HG03108 (cell line): ENCODE data around the gene SMG6.

ENCODE experiments used
- ATAC-seq: cut with Tn5 transposase; IDR thresholded peaks from one replicate; pipeline ENCODE4 v1.9.1; 2021; ENCODE audit warnings: moderate library complexity; ENCODE audit not compliant: unreplicated experiment

The SMG6 gene

DNA sequence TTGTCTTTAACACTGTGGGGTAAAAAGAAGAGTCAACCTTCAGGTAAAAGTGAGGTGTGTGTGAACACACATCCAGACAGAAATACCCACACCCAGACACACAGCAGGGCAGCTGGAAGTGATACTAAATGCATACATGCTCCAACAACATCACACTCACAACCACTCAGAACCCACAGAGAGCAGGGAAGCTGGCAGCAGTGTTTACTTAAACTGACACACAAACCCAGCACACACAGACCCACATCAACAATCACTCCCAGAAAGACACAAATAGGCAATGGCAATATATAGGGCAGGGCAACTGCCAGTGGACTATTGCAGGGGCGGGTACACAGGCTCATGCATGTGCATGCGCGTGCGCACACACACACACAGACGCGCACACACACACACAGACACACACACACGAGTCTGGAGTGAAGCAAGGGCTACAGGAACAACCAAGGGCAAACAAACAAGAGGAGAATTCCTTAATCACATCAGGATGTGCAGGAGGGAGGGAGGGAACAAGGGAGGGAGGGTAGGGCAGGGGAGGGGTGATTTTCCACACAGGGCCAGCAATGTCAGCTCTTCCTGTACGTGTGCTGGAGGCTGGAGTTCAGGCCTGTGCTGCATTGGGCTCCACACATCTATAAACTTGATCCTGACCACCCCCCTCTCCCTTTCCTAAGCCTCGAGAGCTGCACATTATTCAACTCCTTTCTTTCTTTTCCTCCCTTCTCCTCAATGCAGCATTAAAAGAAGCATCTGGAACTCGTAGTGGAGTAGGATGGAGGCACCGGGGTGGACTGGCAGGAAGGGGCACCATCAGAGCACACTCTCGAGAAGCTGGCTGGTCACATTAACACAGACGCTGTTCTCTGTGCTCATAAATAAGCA lies 218.6 kb downstream of the SMG6 start:
- ATAC-seq = no peak

DNA sequence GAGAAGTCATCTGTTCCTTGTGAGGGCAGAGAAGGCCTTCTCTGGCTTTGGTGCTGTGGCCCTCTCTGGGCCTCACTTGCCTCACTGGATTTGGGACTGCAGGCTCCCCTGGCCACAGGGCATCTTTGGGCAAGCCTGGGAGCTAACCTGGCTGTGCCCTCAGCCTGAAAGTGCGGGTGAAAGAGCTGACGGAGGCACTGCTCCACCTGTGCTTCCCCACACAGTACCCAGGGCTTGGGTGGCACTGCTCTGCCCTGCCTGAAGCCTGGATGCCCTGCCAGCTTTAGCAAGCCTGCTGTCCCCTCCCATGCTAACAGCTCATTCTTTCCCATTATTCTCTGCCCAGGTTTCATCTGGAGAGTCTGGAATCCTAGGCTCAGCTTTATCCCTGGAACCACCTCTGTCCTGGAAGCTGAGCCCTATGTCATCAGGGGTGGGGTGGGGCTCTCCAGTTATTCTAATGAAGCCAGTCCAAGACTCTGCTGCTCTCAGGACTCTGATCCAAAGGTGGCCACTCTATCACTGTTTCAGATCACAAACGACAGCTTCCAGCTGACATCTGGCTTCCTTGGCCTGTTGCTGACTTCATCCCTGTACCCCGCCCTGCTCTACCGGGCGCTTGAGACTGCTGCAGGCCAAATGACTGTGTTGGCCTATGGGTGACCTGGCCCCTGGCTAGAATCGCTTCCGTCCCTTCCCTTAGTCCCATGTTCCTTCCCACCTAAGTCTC lies 219.4 kb downstream of the SMG6 start:
- ATAC-seq = no peak

DNA sequence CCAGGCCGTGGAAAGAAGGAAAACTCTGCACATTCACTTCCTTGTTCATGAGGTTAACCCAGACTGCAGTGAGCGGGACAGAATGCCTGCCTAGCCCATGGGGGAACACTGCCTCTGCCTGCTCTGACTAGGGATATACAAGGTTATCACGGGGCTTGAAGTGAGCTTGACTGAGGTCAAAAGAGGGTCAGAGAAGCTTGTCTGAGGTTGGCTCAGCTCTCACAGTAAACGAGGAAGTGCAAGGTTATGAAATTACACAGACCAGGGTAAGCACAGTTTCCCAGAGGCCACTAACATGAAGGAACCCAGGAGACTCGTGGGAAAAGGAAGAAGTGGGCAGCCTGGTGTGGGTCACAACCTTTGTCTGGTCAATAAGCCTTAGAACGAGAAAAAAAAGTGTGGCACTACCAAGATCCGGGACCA lies 220.0 kb downstream of the SMG6 start:
- ATAC-seq = no peak

DNA sequence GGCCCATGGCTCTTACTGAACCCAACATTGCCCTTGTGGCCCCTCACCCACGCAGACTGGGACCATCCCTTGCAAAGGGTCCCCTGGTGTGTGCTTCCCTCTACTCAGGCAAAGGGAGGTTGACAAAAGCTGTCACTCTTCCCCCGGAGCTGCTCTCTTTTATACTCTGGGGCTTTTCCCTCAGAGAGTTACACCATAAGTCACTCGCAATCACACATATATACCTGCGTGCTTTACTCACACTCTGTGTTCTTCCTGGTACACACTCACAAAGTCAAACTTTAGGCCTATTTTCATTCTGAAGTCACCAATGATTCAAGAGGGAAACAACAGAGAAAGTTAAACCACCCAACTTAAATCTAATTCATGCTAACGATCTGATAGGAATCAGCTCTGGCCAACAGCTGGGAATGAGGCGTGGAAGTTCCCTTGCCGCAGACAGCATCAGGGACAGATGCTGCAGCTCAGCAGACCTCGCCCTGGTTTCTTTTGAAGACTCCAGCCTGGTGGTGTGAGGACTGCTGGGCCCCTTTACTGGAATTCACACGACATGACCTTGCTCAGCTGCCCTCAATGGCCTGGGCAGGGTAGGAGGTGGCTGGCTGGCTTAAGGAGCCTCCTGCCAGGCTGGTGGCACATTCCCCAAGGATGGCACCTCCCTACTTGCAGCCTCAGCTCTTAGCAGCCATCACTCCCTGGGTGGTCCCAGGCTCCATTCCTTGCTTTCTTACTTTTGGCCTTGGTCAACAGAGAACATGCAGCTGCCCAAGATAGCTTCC lies 221.4 kb downstream of the SMG6 start:
- no peak for ATAC-seq

DNA sequence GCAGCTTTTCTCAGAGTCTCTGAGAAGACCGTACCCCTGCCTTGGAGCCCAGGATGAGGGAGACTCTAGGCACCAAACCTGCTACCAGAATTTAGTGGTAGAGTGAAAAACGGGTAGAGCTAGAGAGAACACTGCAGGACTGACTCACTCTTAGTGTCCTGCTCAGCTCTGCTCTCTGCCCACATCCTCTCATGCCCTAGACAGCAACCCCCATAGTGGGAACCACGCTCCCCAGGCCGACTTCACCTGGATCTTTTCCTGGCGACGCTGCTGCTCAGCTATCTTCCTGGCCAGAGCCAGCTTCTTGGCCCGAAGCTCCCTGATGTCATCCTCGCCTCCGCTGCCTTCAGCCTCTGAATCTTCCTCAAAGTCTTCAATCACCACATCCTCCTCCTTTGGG lies 222.0 kb downstream of the SMG6 start:
- ATAC-seq = no peak

DNA sequence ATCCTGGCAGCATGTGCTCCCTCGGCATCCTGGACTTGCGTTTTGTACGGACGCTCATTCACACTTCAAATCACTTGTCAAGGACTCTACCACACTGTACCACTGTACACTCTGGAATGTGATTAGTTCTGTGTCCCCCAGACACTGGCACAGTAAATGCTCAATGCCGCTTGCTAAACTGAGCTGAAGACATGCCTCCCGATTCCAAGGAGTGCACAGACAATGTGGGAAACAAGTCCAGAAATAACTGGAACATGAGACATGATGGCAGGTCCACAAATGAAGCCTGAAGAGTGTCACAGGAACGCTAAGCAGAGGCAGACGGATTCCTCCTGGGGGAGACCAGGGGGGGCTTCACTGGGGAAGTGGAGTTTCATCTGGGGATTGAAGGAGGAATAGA lies 226.5 kb downstream of the SMG6 start:
- ATAC-seq = no peak

DNA sequence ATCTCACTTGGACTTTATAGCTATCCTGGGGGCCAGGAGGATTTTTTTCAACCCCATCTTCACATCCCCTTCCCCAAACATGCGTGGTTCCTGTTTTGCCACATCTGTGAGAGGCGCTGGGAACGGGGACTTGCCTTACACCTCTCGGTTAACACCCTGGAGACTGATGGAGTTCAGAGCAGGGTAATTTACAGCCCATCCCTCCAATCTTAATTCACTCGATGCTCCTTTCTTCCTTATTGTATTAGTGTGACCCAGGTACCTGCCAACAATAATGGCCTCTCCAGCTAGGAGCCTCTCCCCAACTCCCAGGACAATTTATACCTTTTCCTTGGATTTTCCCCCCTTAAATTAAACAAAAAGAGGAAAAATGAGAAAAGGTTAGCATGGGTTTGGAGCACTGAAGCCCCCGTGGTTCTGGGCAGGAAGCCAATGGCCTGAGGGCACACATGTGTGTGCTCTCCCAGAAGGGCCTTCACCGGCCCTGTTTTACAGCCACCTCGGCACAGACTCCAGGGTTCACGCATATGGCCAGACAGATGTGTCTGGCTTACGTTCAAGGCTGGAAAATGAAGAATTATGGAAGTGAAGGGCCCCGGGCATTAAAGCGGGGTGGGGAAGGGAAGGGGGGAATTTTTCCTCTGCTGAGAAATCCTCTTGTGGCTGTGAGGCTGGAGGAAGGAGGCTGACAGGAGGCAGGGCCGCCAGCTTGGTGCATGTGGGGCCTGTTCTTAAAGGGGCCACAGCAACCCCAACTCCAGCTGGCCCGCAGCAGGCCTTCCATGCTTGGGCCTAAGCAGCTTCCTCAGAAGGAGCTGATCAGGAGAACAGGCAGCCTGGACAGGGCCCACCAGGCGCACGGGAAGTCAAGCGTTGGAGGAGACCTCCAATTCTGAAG lies 227.2 kb downstream of the SMG6 start:
- ATAC-seq = no peak

DNA sequence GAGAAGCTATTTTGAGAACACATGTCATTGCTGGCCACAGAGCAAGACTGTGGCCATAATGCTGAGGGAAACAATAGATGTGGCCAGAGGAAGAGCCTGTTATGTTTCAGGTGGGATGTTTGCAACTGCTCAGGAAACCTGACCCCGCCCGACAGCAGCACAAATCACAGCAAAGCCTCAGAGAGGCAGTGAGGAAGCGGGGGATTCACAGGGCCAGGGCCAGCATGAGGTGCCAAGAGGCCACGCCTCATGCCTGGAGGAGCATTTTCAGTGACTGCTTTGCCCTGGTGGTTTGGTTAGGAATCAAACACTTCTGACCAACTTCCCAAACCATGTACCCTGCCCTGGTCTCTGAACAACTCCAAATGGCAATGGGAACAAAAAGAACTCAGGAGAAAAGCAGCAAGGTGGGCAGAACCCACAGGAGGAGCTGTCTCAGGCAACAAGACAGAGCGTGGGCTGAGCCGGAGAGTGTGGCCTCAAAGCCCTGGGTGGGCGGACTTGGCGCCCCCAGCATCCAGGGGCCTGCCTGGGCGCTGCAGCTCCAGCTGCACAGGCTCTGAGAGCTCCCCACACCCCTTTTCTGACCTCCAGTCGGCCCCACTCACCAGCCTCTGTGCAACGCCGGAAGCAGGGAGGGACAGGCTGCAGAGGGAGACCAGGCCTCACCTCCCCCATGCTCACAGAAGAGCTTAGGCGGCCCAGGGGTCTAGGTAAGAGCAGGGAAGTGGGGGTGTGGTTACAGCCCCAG lies 228.1 kb downstream of the SMG6 start:
- no peak for ATAC-seq

DNA sequence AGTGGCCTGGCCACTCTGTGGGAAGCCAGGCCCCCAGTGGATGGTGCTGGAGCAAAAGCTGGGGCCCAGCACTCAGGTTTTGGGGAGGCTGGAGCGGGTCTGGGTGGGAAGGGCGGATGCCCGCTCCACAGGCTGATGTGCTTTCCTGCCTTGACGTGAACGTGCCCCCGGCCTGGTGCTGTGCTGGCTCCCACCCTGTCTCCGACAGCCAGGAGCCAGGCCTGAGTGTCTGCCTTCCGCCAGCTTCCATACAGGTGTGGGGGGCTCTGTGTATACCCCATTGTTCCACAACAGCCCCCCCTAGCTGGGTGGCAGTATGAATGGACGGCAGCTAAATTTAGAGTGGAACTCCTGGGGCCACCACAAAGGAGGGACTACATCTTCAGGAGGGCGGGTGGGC lies 228.7 kb downstream of the SMG6 start:
- ATAC-seq = no peak

DNA sequence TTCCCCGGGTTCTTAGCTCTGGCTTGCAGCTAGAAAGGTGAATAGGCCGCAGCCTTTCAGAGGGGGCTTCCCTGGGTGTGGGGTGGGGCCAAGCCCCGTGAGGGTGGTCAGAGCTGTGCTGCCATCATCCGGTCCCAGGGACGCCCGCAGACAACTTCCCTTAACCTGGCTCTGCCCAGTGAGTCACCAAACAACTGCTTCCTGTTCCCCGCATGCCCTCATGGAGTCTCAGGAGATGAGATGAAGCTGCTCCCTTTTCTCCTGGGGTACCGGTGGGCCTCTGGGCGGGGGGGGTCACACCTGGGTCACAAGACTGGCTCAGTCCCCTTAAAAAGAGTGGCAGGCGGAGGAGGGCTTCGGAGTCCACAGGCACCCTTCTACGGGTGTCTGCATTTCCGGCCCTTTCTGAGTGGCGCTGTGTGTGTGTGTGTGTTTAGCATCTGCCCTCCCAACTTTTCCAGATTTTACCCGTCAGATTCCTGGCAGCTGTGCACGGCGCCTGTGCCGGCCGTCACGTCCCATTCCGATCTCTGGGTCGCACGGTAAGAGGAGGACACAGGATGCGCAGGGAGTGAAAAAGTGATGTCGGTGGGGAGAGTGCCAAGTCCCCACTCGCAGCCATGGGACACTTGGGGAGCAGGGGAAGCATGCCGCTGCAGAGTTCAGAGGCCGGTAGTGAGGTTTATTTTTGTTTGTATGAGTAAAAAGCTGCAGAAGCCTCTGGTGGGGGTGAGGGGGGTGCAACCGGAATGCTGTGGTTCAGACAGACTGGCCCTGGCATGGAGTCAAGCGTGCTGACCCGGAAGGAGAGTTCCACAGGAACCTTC lies 231.9 kb downstream of the SMG6 start:
- ATAC-seq = no peak

DNA sequence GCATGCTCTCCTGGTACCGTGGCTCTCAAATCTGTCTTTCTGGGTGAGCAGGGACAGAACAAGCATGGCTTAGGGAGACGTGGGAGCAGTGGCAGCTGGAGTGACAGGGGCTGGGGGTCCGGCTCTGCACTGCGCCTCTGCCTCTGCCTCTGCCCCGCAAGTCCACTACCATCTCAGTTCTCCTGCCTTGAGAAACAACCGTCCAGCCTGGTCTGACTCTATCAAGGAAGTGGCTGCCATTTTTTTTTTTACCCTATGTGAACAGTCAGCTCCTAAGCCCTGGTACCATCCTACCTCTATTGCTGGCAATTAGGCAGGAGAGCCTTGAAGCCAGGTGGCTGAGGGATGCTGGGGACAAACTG lies 232.6 kb downstream of the SMG6 start:
- no peak for ATAC-seq

DNA sequence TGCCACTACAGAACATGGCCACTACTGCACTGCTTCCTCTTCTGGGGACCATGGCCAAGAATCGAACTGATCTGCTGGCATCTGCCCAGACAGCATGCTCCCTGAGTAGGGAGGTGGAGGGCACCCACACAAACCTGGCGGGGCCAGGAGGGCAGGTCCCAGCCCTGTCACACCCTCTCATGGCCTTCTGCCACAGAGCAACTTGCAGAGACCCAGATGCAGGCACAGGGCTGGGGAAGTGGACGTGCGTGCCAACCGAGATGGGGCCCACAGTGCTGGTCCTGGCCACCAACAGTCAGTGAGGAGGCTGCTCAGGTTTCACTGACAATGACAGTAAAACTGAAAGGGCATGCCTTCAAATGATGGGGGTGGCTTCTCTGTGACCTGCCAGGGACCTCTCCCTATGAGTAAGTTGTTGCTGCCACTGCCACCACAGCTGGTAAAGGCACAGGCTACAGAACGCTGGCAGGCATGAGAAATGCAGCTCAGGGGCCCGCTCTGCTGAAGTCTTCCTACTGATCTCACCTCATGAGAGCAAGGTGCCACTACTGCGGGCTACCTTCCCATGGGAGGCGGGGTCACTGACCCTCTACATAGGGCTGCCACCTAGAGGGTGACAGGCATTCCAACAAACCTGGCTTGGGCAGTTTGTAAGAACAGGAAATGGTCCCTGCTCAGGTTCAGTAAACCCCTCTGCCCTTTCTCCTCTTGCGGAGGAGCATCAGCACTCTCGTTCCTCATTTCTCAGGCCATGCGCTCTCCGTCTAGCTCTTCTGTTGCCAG lies 233.2 kb downstream of the SMG6 start:
- ATAC-seq = peak; percentile 85

DNA sequence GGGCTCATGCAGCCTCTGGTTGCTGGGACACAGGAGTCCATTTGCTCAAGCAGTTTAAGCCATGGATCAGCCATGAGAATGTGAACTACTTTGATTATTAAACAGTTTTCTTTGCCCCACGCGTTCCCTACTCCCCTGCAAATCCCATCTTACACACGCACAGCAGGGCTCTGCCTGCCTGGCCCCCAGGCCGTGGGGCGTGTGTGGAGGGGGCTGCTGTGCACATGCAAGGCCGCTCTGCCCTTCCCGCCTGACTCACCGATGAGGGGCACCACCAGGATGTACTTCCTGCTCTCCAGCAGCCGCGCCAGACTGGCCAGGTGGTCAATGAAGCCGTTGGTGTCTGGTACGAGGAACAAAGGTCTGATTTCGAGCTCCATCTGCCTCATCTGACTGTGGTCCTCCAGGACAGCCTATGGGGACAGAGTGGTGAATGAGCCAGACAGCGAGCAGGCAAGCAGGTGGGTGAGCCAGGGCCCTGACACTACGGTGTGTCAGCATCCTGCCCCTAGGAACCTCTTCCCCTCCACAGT lies 235.0 kb downstream of the SMG6 start:
- ATAC-seq = no peak

DNA sequence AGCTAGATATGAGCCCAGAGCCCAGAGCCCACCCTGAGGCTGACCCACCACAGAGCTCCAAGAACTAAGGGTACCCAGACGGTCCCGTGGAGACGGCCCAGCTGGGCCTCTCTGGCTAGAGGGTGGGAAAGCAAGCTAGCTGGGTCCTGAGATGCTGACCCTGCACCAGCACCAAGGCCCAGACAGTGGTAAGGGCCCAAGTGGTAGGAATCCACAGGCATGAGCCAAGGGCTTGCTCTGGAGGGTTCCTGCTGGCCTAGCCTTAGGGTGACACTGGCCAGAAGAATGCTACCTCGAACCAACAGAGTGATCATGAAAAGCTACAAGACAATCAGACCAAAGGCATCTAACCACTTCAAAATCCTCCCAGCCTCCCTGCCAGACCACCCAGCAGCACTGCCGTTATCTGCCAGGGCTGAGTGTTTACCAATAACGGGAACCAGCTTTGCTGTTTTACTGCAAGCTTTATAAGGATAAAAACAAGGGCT lies 235.5 kb downstream of the SMG6 start:
- no peak for ATAC-seq

DNA sequence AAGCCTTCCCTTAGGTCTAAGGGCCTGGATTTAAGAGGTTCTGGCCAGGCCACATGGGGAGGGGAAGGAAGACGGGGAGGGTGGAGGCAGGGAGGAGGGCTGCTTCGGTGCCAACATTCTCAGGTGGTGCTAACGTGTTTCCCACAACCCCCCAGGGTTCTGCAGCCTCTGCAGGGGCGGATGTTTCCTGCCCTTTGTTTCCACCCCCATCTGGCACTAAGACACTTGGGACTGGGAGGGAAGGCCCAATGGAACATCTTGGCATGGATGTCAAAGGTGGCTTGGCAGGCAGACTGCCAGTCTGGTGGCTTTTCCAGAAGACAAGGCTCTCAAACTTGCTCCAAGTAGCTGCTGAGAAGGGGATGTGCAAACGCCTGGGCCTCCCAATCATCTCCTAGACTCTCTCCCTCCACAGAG lies 236.0 kb downstream of the SMG6 start:
- no peak for ATAC-seq

DNA sequence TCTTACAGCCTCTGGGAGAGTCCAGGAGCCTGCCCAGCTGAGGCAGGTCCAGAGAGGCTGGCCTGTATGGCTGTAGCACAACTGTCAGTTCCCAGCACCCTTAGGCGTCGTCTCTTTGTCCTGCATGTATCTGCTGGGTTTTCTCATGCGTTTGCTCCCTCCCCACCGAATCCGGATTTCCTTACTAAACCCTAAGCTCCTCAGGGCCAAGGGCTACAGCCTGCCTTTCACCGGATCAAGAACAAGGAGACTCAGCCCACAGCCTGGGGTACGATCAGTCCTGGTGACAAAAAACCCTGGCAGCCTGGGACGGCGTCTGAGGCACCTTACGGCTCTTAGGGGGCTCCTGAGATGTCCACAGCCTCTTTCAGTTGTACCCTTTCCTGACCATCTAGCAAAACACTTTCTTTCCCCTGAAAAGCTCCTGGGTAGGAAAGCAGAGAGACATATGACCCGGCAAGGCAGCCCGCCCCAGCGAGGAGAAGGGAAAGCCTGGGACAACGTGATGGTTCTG lies 236.5 kb downstream of the SMG6 start:
- ATAC-seq = no peak

DNA sequence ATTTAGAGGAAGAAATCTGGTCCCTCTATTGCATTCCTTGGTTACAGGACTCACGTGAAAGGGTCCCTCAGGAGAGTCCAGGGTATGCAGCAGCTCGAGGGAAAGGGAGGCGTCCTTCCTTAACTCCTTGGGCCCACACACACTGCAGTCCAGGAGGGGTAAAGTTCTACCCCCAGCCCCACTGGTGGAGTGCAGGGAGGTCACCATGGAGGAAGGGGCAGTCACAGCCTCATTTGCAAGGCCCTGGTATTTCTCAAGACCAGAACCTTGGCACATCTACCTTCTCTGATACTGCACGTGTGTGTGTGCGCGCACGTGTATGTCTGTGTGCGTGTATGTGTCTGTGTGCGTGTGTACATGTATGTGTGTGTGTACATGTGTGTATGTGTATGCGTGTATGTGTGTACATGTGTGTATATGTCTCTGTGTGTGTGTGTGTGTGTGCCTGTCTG lies 237.6 kb downstream of the SMG6 start:
- no peak for ATAC-seq
